Kidney (tissue), 14 donors: Measurements from ENCODE around the gene NOD2. TPM values are rescaled to one million over a fixed set of nuclear protein-coding genes. Genes with fewer than 3 reads are reported as not detected.

Experiments used
- DNase-seq, 5 donors: peaks; one replicate each; pipeline ENCODE4 v3.0.0-alpha.2; 2013 to 2020
- FAIRE-seq: peaks from 2 replicates; lab custom pipeline; 2012; peaks lifted over from hg19 to GRCh38; lab: Jason Lieb, UNC
- H3K27ac ChIP-seq, 2 donors: one replicate each; pipeline ENCODE4 v1.7.0; 2013; ENCODE audit warnings: low read depth in 2 of 2, low read length in 2 of 2, inconsistent platforms in 1 of 2
- H3K27me3 ChIP-seq: one replicate; pipeline ENCODE4 v1.7.1; 2013; ENCODE audit warnings: low read length, inconsistent platforms; ENCODE audit not compliant: control insufficient read depth, insufficient read depth
- H3K36me3 ChIP-seq, 3 donors: one replicate each; pipeline versions ENCODE4 v1.7.0 to v1.7.1; 2013; ENCODE audit warnings: low read length in 3 of 3, control low read depth in 1 of 3, inconsistent platforms in 1 of 3; ENCODE audit not compliant: insufficient read depth in 3 of 3, control insufficient read depth in 2 of 3
- H3K4me1 ChIP-seq, 3 donors: one replicate each; pipeline versions ENCODE4 v1.7.0 to v1.7.1; 2013; ENCODE audit warnings: low read length in 3 of 3, inconsistent platforms in 1 of 3, low read depth in 1 of 3; ENCODE audit not compliant: control insufficient read depth in 2 of 3, insufficient read depth in 2 of 3
- H3K4me3 ChIP-seq, 3 donors: one replicate each; pipeline versions ENCODE4 v1.7.0 to v1.8.1; 2013; ENCODE audit warnings: low read length in 3 of 3, control low read depth in 1 of 3, inconsistent platforms in 1 of 3
- H3K9ac ChIP-seq, 3 donors: one replicate each; pipeline versions ENCODE4 v1.7.0 to v1.7.1; 2013; ENCODE audit warnings: low read length in 3 of 3, control low read depth in 1 of 3, inconsistent platforms in 1 of 3
- H3K9me3 ChIP-seq, 3 donors: one replicate each; pipeline versions ENCODE4 v1.7.0 to v1.7.1; 2013; ENCODE audit warnings: low read length in 3 of 3, control low read depth in 1 of 3, inconsistent platforms in 1 of 3; ENCODE audit not compliant: control insufficient read depth in 2 of 3, insufficient read depth in 1 of 3
- intact Hi-C: fragments of 100-400 bp; cut with DNase I; formaldehyde crosslinking; loops from one replicate; pipeline ENCODE4 v1.11.1; 2022
- polyA plus RNA-seq: library from polyadenylated mRNA; stranded (reverse); fragments of 350-450 nt; fragmentation: Illumina TruSeq; extraction: RNeasy Lipid Tissue Mini Kit (QIAGEN cat#74804); gene quantifications from one replicate; pipeline ENCODE4 v1.2.3, GENCODE V29; 2014; ENCODE audit warnings: low read depth, low replicate concordance; ENCODE audit not compliant: insufficient read depth
- total RNA-seq: library from RNA; stranded (reverse); fragmentation: NEBNext Ultra II Directional; extraction: Animal tissue kit (Norgen Biotek cat#: 25700); gene quantifications from one replicate; pipeline ENCODE4 v1.2.1, GENCODE V29; 2021
- TF ChIP-seq, protein P1 (sequence below): IDR thresholded peaks from 3 replicates; pipeline ENCODE4 v1.5.1; 2012; ENCODE audit warnings: mild to moderate bottlenecking, moderate library complexity, borderline replicate concordance; ENCODE audit not compliant: insufficient read depth; ENCODE audit errors: extremely low read depth
- donor health status: control.
- donor health status: control.
- donor health status: control.
- donor health status: control.
- donor health status: control.
- donor health status: DM: yes; HTN: yes; CAD: no.
- donor health status: Normal renal cell carcinoma (clear cell type).

Gene NOD2
- total and polyA plus RNA-seq, 2 donors from 2014 or later = 0.22 to 3.6 TPM

DNA sequence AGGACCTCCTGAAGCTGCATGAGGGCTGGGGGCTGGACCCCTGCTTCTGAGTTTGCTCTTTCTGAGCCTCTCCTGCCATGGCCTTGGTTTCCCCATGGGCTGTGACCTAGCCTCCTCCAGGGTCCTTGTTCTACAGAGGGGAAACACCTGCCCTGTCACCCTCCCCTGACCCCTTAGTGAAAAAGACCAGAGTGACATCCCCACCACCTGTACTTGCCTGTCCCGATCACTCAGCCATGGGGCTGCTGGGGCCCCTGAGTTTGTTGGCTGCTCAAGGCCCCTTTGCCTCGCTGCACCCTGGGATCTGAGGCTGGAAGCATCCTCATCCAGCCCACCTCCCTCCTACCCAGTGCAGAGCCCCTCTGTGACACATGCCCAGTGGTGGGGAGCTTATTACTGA, 800 bp downstream of the NOD2 start:
- no peak for FAIRE-seq
- no peak overlapping the region for H3K4me3 ChIP-seq
- H3K27ac ChIP-seq = no peak overlapping the region
- TF ChIP-seq, protein P1, sequence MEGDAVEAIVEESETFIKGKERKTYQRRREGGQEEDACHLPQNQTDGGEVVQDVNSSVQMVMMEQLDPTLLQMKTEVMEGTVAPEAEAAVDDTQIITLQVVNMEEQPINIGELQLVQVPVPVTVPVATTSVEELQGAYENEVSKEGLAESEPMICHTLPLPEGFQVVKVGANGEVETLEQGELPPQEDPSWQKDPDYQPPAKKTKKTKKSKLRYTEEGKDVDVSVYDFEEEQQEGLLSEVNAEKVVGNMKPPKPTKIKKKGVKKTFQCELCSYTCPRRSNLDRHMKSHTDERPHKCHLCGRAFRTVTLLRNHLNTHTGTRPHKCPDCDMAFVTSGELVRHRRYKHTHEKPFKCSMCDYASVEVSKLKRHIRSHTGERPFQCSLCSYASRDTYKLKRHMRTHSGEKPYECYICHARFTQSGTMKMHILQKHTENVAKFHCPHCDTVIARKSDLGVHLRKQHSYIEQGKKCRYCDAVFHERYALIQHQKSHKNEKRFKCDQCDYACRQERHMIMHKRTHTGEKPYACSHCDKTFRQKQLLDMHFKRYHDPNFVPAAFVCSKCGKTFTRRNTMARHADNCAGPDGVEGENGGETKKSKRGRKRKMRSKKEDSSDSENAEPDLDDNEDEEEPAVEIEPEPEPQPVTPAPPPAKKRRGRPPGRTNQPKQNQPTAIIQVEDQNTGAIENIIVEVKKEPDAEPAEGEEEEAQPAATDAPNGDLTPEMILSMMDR = no peak
- no peaks in the 10 kb centered on the region for H3K27me3 ChIP-seq
- no peaks in the 10 kb centered on the region for H3K9me3 ChIP-seq
- intact Hi-C loops = no loop called here
- no peak for DNase-seq
- no peaks in the 10 kb centered on the region for H3K36me3 ChIP-seq
- no peak overlapping the region for H3K9ac ChIP-seq
- peaks cover 0 to 8% (median 0%) of the 10 kb centered on the region in 3 donors for H3K4me1 ChIP-seq

DNA sequence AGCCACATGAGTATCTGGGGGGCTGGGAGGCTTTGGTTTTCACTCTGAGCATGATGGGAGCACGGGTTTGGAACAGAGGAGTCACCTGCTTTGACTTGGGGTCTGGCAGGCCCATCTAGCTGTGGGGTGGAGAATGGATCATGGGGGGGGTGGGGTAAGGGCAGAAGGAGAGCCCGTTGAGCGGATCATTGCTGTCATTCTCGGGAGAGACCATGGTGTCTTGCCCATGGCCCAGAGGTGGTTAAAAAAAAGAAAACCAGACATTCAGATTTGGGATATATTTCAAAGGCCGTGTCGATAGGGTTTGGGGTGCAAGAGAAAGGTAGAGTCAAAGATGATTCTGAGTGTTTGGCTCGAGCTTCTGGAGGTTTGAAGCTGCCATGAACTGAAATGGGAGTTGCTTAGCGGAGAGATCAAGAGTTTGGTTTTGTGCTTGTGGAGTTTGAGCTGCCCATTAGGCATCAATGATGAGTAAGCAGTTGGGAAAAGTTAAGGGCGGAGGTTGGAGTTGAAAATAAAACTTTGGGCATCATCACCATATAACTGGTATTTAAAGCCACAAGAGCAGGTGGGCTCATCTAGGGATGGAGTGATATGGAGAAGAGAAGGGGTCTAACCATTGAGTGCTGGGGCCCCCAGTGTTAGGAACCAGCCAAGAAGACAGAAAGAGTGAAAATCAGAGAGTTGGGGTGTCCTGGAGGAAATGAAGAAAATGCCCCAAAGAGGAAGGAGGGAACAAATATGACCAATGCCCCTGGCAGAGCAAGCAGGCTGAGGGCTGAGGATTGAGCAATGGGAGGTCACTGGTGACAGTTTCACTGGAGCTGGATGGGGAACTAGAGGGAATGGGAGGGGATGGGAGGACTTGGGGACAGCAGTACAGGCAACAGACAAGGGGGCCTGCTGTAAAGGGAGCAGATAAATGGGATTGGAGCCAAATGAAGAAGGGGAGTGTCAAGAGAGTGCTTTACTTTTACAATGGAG, 1.9 kb downstream of the NOD2 start:
- Histone ChIP-seq H3K27ac (no peak overlapping the region), H3K4me1 (peaks cover 0 to 8% (median 0%) of the 10 kb centered on the region in 3 donors), H3K9ac (no peak overlapping the region), H3K9me3 (no peaks in the 10 kb centered on the region), H3K27me3 (no peaks in the 10 kb centered on the region), H3K36me3 (no peaks in the 10 kb centered on the region), H3K4me3 (no peak overlapping the region)
- no peak for DNase-seq
- TF ChIP-seq, protein P1 = no peak
- no peak for FAIRE-seq
- intact Hi-C loops = no loop called here

DNA sequence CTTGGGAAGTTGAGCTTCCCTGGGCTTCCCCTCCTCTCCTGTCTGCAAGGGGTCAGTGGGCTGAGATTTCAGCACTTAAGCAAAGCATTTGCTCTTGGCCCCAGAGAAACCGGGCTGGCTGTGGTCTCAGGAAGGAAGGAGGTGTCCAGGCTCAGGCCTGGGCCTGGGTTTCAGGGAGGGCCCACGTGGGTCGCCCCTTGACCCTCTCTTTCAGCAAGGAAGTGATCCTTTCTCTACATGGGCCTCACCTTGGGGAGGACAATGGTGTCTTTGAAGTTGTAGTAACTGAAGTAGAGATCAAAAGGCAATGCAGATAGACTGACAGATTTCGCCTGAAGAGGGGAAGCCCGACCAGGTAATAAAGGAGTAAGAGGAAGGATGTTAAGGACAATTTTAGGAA, 2.7 kb downstream of the NOD2 start:
- intact Hi-C loops = no loop called here
- Histone ChIP-seq H3K27me3 (no peaks in the 10 kb centered on the region), H3K4me1 (peaks cover 0 to 8% (median 0%) of the 10 kb centered on the region in 3 donors), H3K4me3 (no peak overlapping the region), H3K9me3 (no peaks in the 10 kb centered on the region), H3K27ac (peak overlapping the region in 1 of 2 donors; percentile 9), H3K36me3 (no peaks in the 10 kb centered on the region), H3K9ac (no peak overlapping the region)
- TF ChIP-seq, protein P1 = no peak
- DNase-seq (no peak), FAIRE-seq (no peak)
